ENCODE results near the gene GLYATL3. TPM values are rescaled to one million over a fixed set of nuclear protein-coding genes. Genes with fewer than 3 reads are reported as not detected.

The GLYATL3 gene
- total RNA-seq, 2 experiments from 2014 or later, result not detected

GRCh38 chr6:49564552-49564951 lies 64.8 kb downstream of the GLYATL3 start:
- Mint-ChIP-seq H3K27ac (no peak overlapping the region), H3K36me3 (ENCODE audit: low read depth) (no peaks in the 10 kb centered on the region), H3K9me3 (peaks cover 4% of the 10 kb centered on the region), H3K4me3 (no peak overlapping the region), H3K27me3 (peaks cover 15% of the 10 kb centered on the region), H3K4me1 (ENCODE audit: low read depth) (no peaks in the 10 kb centered on the region)
- TF ChIP-seq CTCF (IDR thresholded peaks at IDR 0.05), result no peak
- intact Hi-C loops (cut with micrococcal nuclease), result no loop called here
- POLR2A ChIA-PET, result no interaction called here
- CTCF ChIA-PET, result no interaction called here
- ATAC-seq, result no peak
- DNase-seq, result no peak

- Mint-ChIP-seq H3K4me1 (ENCODE audit: low read depth) (no peaks in the 10 kb centered on the region), H3K36me3 (ENCODE audit: low read depth) (no peaks in the 10 kb centered on the region), H3K27me3 (peaks cover 15% of the 10 kb centered on the region), H3K27ac (no peak overlapping the region), H3K4me3 (no peak overlapping the region), H3K9me3 (peaks cover 4% of the 10 kb centered on the region)
- CTCF ChIA-PET, result interaction anchor here (2.9 kb wide), 1 partner anchor 33 kb away, joined by 11 read pairs; no protein-coding TSS in a partner anchor
- POLR2A ChIA-PET, result no interaction called here
- DNase-seq (no peak), ATAC-seq (no peak)
- intact Hi-C loops (cut with micrococcal nuclease), result no loop called here
- no peak for TF ChIP-seq CTCF (IDR thresholded peaks at IDR 0.05)
Observed at GRCh38 chr6:49565261-49565660, 65.5 kb downstream of the GLYATL3 start.

GRCh38 chr6:49565855-49566254 lies 66.1 kb downstream of the GLYATL3 start:
- ChIA-PET POLR2A (no interaction called here), CTCF (interaction anchor here (2.9 kb wide), 1 partner anchor 34 kb away, joined by 11 read pairs; no protein-coding TSS in a partner anchor)
- H3K27ac Mint-ChIP-seq, result no peak overlapping the region
- no peak for TF ChIP-seq CTCF (IDR thresholded peaks at IDR 0.05)
- no peak for DNase-seq
- ATAC-seq, result no peak
- H3K4me3 Mint-ChIP-seq, result no peak overlapping the region
- no peaks in the 10 kb centered on the region for H3K4me1 Mint-ChIP-seq (ENCODE audit: low read depth)
- no peaks in the 10 kb centered on the region for H3K36me3 Mint-ChIP-seq (ENCODE audit: low read depth)
- H3K9me3 Mint-ChIP-seq, result peaks cover 4% of the 10 kb centered on the region
- peaks cover 15% of the 10 kb centered on the region for H3K27me3 Mint-ChIP-seq
- intact Hi-C loops (cut with micrococcal nuclease), result no loop called here

GRCh38 chr6:49570474-49571079 lies 70.9 kb downstream of the GLYATL3 start:
- ChIA-PET CTCF (interaction anchor here (0.8 to 2.2 kb wide), 2 partner anchors 38 to 146 kb away, joined by 3 to 7 read pairs; no protein-coding TSS in a partner anchor), POLR2A (no interaction called here)

More at GRCh38 chr6:49570474-49571079, 70.9 kb downstream of the GLYATL3 start:
- Mint-ChIP-seq H3K4me3 (no peak overlapping the region), H3K4me1 (ENCODE audit: low read depth) (no peaks in the 10 kb centered on the region), H3K27me3 (peaks cover 10% of the 10 kb centered on the region), H3K36me3 (ENCODE audit: low read depth) (no peaks in the 10 kb centered on the region), H3K9me3 (no peaks in the 10 kb centered on the region), H3K27ac (no peak overlapping the region)
- ATAC-seq (no peak), DNase-seq (no peak)
- intact Hi-C loops (cut with micrococcal nuclease), result no loop called here
- no peak for TF ChIP-seq CTCF (IDR thresholded peaks at IDR 0.05)
